Panc1 (cell line): ENCODE measurements around the gene HMSD. TPM values are rescaled to one million over a fixed set of nuclear protein-coding genes. Genes with fewer than 3 reads are reported as not detected.

Experiments used
- ATAC-seq: fragments of 200-7000 bp; cut with Tn5 transposase; 2 replicates; pipeline ENCODE4 v1.9.1; 2020; ENCODE audit warnings: mild to moderate bottlenecking, moderate library complexity
- BruUV-seq: library from RNA; stranded (reverse); fragments of 400-500 nt; replicated peaks from 2 replicates; lab custom pipeline; 2021; lab: Mats Ljungman, UMichigan
- CTCF ChIA-PET: fragments of 300-600 bp; sonication (Branson Sonifier 250); formaldehyde crosslinking; loops from one replicate; lab custom pipeline; 2022; ENCODE audit warnings: antibody characterized with exemption; lab: Charles Lee
- POLR2A ChIA-PET: fragments of 300-600 bp; sonication (Branson Sonifier 250); formaldehyde crosslinking; loops from one replicate; lab custom pipeline; 2022; ENCODE audit warnings: antibody characterized with exemption; lab: Charles Lee
- DNase-seq: peaks from one replicate; pipeline ENCODE4 v3.0.0-alpha.2; 2010; ENCODE audit warnings: low read depth, low spot score
- H3K27ac ChIP-seq: 2 replicates; pipeline ENCODE4 v1.5.1; 2011; ENCODE audit warnings: mild to moderate bottlenecking, low read length, inconsistent platforms
- H3K27me3 ChIP-seq: fragments of 200-500 bp; sonication (Bioruptor generic); 2 replicates; pipeline ENCODE4 v1.6.0; 2014; ENCODE audit warnings: low read length, inconsistent platforms; ENCODE audit not compliant: control insufficient read depth, insufficient read depth
- H3K36me3 ChIP-seq: fragments of 200-500 bp; sonication (Bioruptor generic); 2 replicates; pipeline ENCODE4 v1.5.1; 2014; ENCODE audit warnings: inconsistent platforms, mild to moderate bottlenecking, low read length, moderate library complexity; ENCODE audit not compliant: control insufficient read depth, insufficient read depth
- H3K4me1 ChIP-seq: 2 replicates; pipeline ENCODE4 v1.5.1; 2011; ENCODE audit warnings: inconsistent platforms, mild to moderate bottlenecking, low read length, moderate library complexity; ENCODE audit not compliant: control insufficient read depth, insufficient read depth
- H3K4me3 ChIP-seq, 2 experiments: 2 replicates each; pipeline ENCODE4 v1.5.1; 2011 to 2012; ENCODE audit warnings: low read depth in 2 of 2, low read length in 2 of 2, mild to moderate bottlenecking in 2 of 2, inconsistent platforms in 1 of 2, moderate library complexity in 1 of 2
- H3K9me3 ChIP-seq: fragments of 200-500 bp; sonication (Bioruptor generic); 2 replicates; pipeline ENCODE4 v1.5.1; 2014; ENCODE audit warnings: low read depth, mild to moderate bottlenecking, inconsistent platforms, low read length, moderate library complexity; ENCODE audit not compliant: control insufficient read depth, insufficient read depth
- POLR2AphosphoS5 ChIP-seq: IDR thresholded peaks from 2 replicates; pipeline ENCODE4 v1.6.1; 2012; ENCODE audit warnings: mild to moderate bottlenecking, low read depth, low read length, moderate library complexity
- SIN3A ChIP-seq: IDR thresholded peaks from 2 replicates; pipeline ENCODE4 v1.6.1; 2012; ENCODE audit warnings: low read depth, mild to moderate bottlenecking, low read length, moderate library complexity, borderline replicate concordance; ENCODE audit not compliant: insufficient read depth
- TCF7L2 ChIP-seq: IDR thresholded peaks from 2 replicates; pipeline ENCODE4 v1.6.1; 2011; ENCODE audit warnings: mild to moderate bottlenecking, low read depth, low read length, inconsistent platforms
- in situ Hi-C: cut with HindIII; loops from 2 replicates; pipeline ENCODE4 v1.10.0; 2016; ENCODE audit warnings: low sequenced_read_pairs, low pct_unique_long_range_greater_than_20kb
- intact Hi-C: fragments of 100-400 bp; cut with micrococcal nuclease; formaldehyde crosslinking; loops from one replicate; pipeline ENCODE4 v1.10.0; 2022; ENCODE audit not compliant: unreplicated experiment
- total RNA-seq: library from RNA; stranded (reverse); gene quantifications from one replicate; pipeline ENCODE4 v1.2.1, GENCODE V29; 2021; ENCODE audit not compliant: unreplicated experiment
- TF ChIP-seq, protein P1 (sequence below): fragments of 450-650 bp; IDR thresholded peaks from 2 replicates; pipeline ENCODE4 v1.5.1; 2017; ENCODE audit warnings: mild to moderate bottlenecking
- TF ChIP-seq, protein P2 (sequence below), 2 experiments: IDR thresholded peaks; 2 replicates each; pipeline ENCODE4 v1.6.1; 2011 to 2012; ENCODE audit warnings: low read depth in 2 of 2, control low read depth in 1 of 2, low read length in 1 of 2, mild to moderate bottlenecking in 1 of 2, moderate library complexity in 1 of 2; ENCODE audit not compliant: insufficient read depth in 1 of 2

HMSD gene
- total RNA-seq, 1 experiment from 2014 or later: 1.3 TPM

DNA sequence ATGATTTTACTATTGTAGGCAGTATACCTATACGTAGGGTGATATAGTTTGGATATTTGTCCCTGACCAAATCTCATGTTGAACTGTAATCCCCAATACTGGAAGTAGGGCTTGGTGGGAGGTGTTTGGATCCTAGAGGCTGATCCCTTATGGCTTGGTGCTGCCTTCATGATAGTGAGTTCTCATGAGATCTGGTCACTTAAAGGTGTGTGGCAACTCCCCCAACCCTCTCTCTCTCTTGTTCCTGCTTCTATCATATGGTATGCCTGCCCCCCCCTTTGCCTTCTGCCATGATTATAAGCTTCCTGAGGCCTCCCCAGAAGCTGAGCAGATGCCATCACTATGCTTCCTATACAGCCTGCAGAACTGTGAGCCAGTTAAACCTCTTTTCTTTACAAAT lies 43.0 kb upstream of the HMSD start:
- no peak overlapping the region for H3K27ac ChIP-seq
- BruUV-seq: no TSS peak
- DNase-seq (no peak), ATAC-seq (no peak)
- H3K36me3 ChIP-seq: no peaks in the 10 kb centered on the region
- no peaks in the 10 kb centered on the region for H3K4me1 ChIP-seq
- TF ChIP-seq POLR2AphosphoS5: no peak
- in situ Hi-C loops: no loop called here
- no peaks in the 10 kb centered on the region for H3K27me3 ChIP-seq
- ChIA-PET POLR2A (no interaction called here), CTCF (no interaction called here)
- no peaks in the 10 kb centered on the region for H3K9me3 ChIP-seq
- H3K4me3 ChIP-seq: no peak overlapping the region
- intact Hi-C loops: no loop called here

- Histone ChIP-seq H3K4me1 (no peaks in the 10 kb centered on the region), H3K27me3 (no peaks in the 10 kb centered on the region), H3K9me3 (no peaks in the 10 kb centered on the region), H3K36me3 (no peaks in the 10 kb centered on the region), H3K4me3 (no peak within 1 kb of the TSS), H3K27ac (no peak within 1 kb of the TSS)
- ATAC-seq (no peak), DNase-seq (no peak)
- intact Hi-C loops: no loop called here
- POLR2A ChIA-PET: no interaction called here
- TF ChIP-seq, protein P1, sequence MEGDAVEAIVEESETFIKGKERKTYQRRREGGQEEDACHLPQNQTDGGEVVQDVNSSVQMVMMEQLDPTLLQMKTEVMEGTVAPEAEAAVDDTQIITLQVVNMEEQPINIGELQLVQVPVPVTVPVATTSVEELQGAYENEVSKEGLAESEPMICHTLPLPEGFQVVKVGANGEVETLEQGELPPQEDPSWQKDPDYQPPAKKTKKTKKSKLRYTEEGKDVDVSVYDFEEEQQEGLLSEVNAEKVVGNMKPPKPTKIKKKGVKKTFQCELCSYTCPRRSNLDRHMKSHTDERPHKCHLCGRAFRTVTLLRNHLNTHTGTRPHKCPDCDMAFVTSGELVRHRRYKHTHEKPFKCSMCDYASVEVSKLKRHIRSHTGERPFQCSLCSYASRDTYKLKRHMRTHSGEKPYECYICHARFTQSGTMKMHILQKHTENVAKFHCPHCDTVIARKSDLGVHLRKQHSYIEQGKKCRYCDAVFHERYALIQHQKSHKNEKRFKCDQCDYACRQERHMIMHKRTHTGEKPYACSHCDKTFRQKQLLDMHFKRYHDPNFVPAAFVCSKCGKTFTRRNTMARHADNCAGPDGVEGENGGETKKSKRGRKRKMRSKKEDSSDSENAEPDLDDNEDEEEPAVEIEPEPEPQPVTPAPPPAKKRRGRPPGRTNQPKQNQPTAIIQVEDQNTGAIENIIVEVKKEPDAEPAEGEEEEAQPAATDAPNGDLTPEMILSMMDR: no peak
- no peak for TF ChIP-seq SIN3A
- TF ChIP-seq, protein P2, sequence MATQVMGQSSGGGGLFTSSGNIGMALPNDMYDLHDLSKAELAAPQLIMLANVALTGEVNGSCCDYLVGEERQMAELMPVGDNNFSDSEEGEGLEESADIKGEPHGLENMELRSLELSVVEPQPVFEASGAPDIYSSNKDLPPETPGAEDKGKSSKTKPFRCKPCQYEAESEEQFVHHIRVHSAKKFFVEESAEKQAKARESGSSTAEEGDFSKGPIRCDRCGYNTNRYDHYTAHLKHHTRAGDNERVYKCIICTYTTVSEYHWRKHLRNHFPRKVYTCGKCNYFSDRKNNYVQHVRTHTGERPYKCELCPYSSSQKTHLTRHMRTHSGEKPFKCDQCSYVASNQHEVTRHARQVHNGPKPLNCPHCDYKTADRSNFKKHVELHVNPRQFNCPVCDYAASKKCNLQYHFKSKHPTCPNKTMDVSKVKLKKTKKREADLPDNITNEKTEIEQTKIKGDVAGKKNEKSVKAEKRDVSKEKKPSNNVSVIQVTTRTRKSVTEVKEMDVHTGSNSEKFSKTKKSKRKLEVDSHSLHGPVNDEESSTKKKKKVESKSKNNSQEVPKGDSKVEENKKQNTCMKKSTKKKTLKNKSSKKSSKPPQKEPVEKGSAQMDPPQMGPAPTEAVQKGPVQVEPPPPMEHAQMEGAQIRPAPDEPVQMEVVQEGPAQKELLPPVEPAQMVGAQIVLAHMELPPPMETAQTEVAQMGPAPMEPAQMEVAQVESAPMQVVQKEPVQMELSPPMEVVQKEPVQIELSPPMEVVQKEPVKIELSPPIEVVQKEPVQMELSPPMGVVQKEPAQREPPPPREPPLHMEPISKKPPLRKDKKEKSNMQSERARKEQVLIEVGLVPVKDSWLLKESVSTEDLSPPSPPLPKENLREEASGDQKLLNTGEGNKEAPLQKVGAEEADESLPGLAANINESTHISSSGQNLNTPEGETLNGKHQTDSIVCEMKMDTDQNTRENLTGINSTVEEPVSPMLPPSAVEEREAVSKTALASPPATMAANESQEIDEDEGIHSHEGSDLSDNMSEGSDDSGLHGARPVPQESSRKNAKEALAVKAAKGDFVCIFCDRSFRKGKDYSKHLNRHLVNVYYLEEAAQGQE (IDR thresholded peaks at IDR 0.05; ENCODE audit: insufficient read depth in 1 of 2, low read depth in 2 of 2, low read length in 1 of 2): no peak
- TF ChIP-seq TCF7L2: no peak
- no peak for TF ChIP-seq POLR2AphosphoS5
- no TSS peak for BruUV-seq
- CTCF ChIA-PET: no interaction called here
- in situ Hi-C loops: no loop called here
Observed at GRCh38 chr18:63907664-63908063, 41.4 kb upstream of the HMSD start, which contains the start of gene SERPINB10. TSS of gene SERPINB10 (plus strand) at chr18:63907958. CDS start at chr18:63915511, 7,553 bp downstream.

DNA sequence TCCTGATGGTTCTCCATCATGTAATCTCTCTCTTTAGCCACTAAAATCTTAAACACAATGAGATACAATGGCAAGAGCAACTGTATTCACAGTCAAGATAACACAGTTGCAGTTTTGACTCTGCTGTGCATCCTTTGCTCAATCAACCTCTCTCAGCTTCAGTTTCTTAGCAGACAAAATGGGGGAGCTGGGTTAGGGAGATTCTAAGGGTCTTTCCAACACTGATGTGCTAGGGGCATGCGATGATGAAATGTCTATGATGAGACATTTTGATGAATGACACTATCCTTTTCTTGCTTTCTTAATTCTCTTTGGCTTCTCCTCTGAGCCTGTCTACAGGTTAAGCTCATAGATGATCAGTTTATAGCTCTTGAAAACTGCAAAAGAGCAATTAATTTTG lies 40.2 kb upstream of the HMSD start:
- in situ Hi-C loops (no loop called here), intact Hi-C loops (no loop called here)
- no TSS peak for BruUV-seq
- DNase-seq (no peak), ATAC-seq (no peak)
- H3K9me3 ChIP-seq: no peaks in the 10 kb centered on the region
- TF ChIP-seq POLR2AphosphoS5: no peak
- TF ChIP-seq, protein P1: no peak
- TF ChIP-seq TCF7L2: no peak
- TF ChIP-seq, protein P2 (IDR thresholded peaks at IDR 0.05; ENCODE audit: insufficient read depth in 1 of 2, low read depth in 2 of 2, low read length in 1 of 2): no peak
- no peak for TF ChIP-seq SIN3A
- H3K27ac ChIP-seq: no peak overlapping the region
- H3K4me3 ChIP-seq: no peak overlapping the region
- no peaks in the 10 kb centered on the region for H3K27me3 ChIP-seq
- no peaks in the 10 kb centered on the region for H3K36me3 ChIP-seq
- CTCF ChIA-PET: no interaction called here
- H3K4me1 ChIP-seq: no peaks in the 10 kb centered on the region
- POLR2A ChIA-PET: no interaction called here
